H9 (cell line): ENCODE results near the gene LYPD8. TPM values are rescaled to one million over a fixed set of nuclear protein-coding genes. Genes with fewer than 3 reads are reported as not detected.

Source experiments
- DNase-seq: peaks from one replicate; pipeline ENCODE4 v3.0.0-alpha.2; 2017
- H2AFZ ChIP-seq: one replicate; pipeline ENCODE4 v1.6.1; 2013; ENCODE audit warnings: mild to moderate bottlenecking, low read length, control low read depth, moderate library complexity
- H2AK5ac ChIP-seq: 2 replicates; pipeline ENCODE4 v1.6.1; 2013; ENCODE audit warnings: low read length, control low read depth, mixed read lengths; ENCODE audit not compliant: insufficient read length
- H2BK120ac ChIP-seq: one replicate; pipeline ENCODE4 v1.6.1; 2013; ENCODE audit warnings: low read depth, mild to moderate bottlenecking, low read length, control low read depth, inconsistent platforms; ENCODE audit not compliant: poor library complexity, severe bottlenecking
- H2BK12ac ChIP-seq: 2 replicates; pipeline ENCODE4 v1.6.1; 2013; ENCODE audit warnings: low read length, control low read depth, mixed read lengths, low read depth; ENCODE audit not compliant: insufficient read length
- H2BK15ac ChIP-seq: 2 replicates; pipeline ENCODE4 v1.6.1; 2013; ENCODE audit warnings: low read depth, low read length, control low read depth
- H2BK20ac ChIP-seq: one replicate; pipeline ENCODE4 v1.6.1; 2013; ENCODE audit warnings: low read depth, mild to moderate bottlenecking, low read length, control low read depth, inconsistent platforms; ENCODE audit not compliant: poor library complexity, severe bottlenecking
- H2BK5ac ChIP-seq: 2 replicates; pipeline ENCODE4 v1.6.1; 2013; ENCODE audit warnings: low read length, control low read depth, mixed read lengths; ENCODE audit not compliant: insufficient read length
- H3K14ac ChIP-seq: 2 replicates; pipeline ENCODE4 v1.6.1; 2013; ENCODE audit warnings: low read length, control low read depth; ENCODE audit not compliant: insufficient read depth
- H3K18ac ChIP-seq: 2 replicates; pipeline ENCODE4 v1.6.1; 2013; ENCODE audit warnings: low read depth, mild to moderate bottlenecking, mixed read lengths, low read length, control low read depth; ENCODE audit not compliant: insufficient read length
- H3K23ac ChIP-seq: 2 replicates; pipeline ENCODE4 v1.6.1; 2013; ENCODE audit warnings: low read length, control low read depth, mixed read lengths, low read depth; ENCODE audit not compliant: insufficient read length
- H3K23me2 ChIP-seq: 2 replicates; pipeline ENCODE4 v1.6.1; 2013; ENCODE audit warnings: low read depth, mild to moderate bottlenecking, mixed read lengths, low read length, control low read depth; ENCODE audit not compliant: insufficient read length, poor library complexity, severe bottlenecking
- H3K27ac ChIP-seq: 2 replicates; pipeline ENCODE4 v1.5.1; 2013; ENCODE audit warnings: low read length, control low read depth, mixed read lengths, low read depth; ENCODE audit not compliant: insufficient read length
- H3K27me3 ChIP-seq: 2 replicates; pipeline ENCODE4 v1.6.1; 2013; ENCODE audit warnings: low read length, control low read depth, inconsistent platforms; ENCODE audit not compliant: insufficient read depth
- H3K4ac ChIP-seq: 2 replicates; pipeline ENCODE4 v1.6.1; 2013; ENCODE audit warnings: low read depth, mild to moderate bottlenecking, control low read depth, inconsistent platforms, low read length, moderate library complexity
- H3K4me1 ChIP-seq: 2 replicates; pipeline ENCODE4 v1.6.1; 2013; ENCODE audit warnings: low read length, control low read depth, inconsistent platforms; ENCODE audit not compliant: insufficient read depth
- H3K4me2 ChIP-seq: 2 replicates; pipeline ENCODE4 v1.6.1; 2013; ENCODE audit warnings: low read length, control low read depth, mixed read lengths; ENCODE audit not compliant: insufficient read length, insufficient read depth
- H3K56ac ChIP-seq: 2 replicates; pipeline ENCODE4 v1.6.1; 2013; ENCODE audit warnings: low read depth, mild to moderate bottlenecking, mixed read lengths, low read length, control low read depth; ENCODE audit not compliant: insufficient read length
- H3K79me1 ChIP-seq: 2 replicates; pipeline ENCODE4 v1.6.1; 2013; ENCODE audit warnings: low read depth, mild to moderate bottlenecking, moderate library complexity, low read length, control low read depth, inconsistent platforms; ENCODE audit not compliant: insufficient read depth, poor library complexity, severe bottlenecking
- H3K79me2 ChIP-seq: 2 replicates; pipeline ENCODE4 v1.6.1; 2013; ENCODE audit warnings: low read length, control low read depth, inconsistent platforms; ENCODE audit not compliant: insufficient read depth
- H3K9ac ChIP-seq: 2 replicates; pipeline ENCODE4 v1.6.1; 2013; ENCODE audit warnings: low read length, control low read depth, mixed read lengths; ENCODE audit not compliant: insufficient read length; ENCODE audit errors: extremely low read depth
- H3K9me3 ChIP-seq: one replicate; pipeline ENCODE4 v1.6.1; 2013; ENCODE audit warnings: low read depth, low read length, inconsistent platforms; ENCODE audit not compliant: control insufficient read depth
- H3T11ph ChIP-seq: one replicate; pipeline ENCODE4 v1.6.1; 2013; ENCODE audit warnings: mild to moderate bottlenecking, low read length, control low read depth, inconsistent platforms
- H4K20me1 ChIP-seq: one replicate; pipeline ENCODE4 v1.6.1; 2013; ENCODE audit not compliant: control insufficient read depth, insufficient read length, insufficient read depth
- H4K5ac ChIP-seq: 2 replicates; pipeline ENCODE4 v1.6.1; 2013; ENCODE audit warnings: low read depth, mild to moderate bottlenecking, mixed read lengths, low read length, control low read depth; ENCODE audit not compliant: insufficient read length
- H4K8ac ChIP-seq: replicated peaks from 2 replicates; pipeline ENCODE4 v1.6.1; 2013; ENCODE audit warnings: low read length, control low read depth, mixed read lengths, low read depth; ENCODE audit not compliant: insufficient read length
- H4K91ac ChIP-seq: 2 replicates; pipeline ENCODE4 v1.6.1; 2013; ENCODE audit warnings: low read depth, mild to moderate bottlenecking, moderate library complexity, mixed read lengths, low read length, control low read depth; ENCODE audit not compliant: insufficient read length
- H3K27ac Mint-ChIP-seq, 3 experiments: 2 replicates in 2 of 3; 3 replicates in 1 of 3; pipeline ENCODE4 v1.8.0; 2020 to 2021; ENCODE audit warnings: mixed read lengths in 3 of 3, mild to moderate bottlenecking in 1 of 3, moderate library complexity in 1 of 3
- H3K27me3 Mint-ChIP-seq: 2 replicates; pipeline ENCODE4 v1.8.0; 2021; ENCODE audit warnings: low read depth, mild to moderate bottlenecking, moderate library complexity, mixed read lengths
- H3K36me3 Mint-ChIP-seq, 3 experiments: 2 replicates in 2 of 3; 3 replicates in 1 of 3; pipeline ENCODE4 v1.8.0; 2020 to 2021; ENCODE audit warnings: low read depth in 3 of 3, mixed read lengths in 3 of 3; ENCODE audit not compliant: insufficient read depth in 1 of 3
- H3K4me1 Mint-ChIP-seq, 2 experiments: 2 replicates each; pipeline ENCODE4 v1.8.0; 2020; ENCODE audit warnings: mixed read lengths in 2 of 2
- H3K4me3 Mint-ChIP-seq, 2 experiments: 2 replicates in 1 of 2; 3 replicates in 1 of 2; pipeline ENCODE4 v1.8.0; 2020 to 2021; ENCODE audit warnings: mild to moderate bottlenecking in 2 of 2, mixed read lengths in 2 of 2, moderate library complexity in 1 of 2
- H3K9me3 Mint-ChIP-seq, 2 experiments: 2 replicates in 1 of 2; 3 replicates in 1 of 2; pipeline ENCODE4 v1.8.0; 2020; ENCODE audit warnings: mild to moderate bottlenecking in 2 of 2, mixed read lengths in 2 of 2, moderate library complexity in 1 of 2
- whole genome bisulfite sequencing: extraction: QIAGEN DNeasy Blood & Tissue Kit; methylation state at CpG from one replicate; pipeline ENCODE4 v1.1.7; 2013; ENCODE audit warnings: missing lambda C conversion rate, low lambda C conversion rate, mixed read lengths; ENCODE audit not compliant: insufficient read length; ENCODE audit errors: extremely low coverage; 5-methylcytosine and 5-hydroxymethylcytosine counted together
- total RNA-seq: library from RNA; stranded (reverse); gene quantifications from 2 replicates; pipeline ENCODE4 v1.2.1, GENCODE V29; 2021
- TF ChIP-seq, protein P1 (sequence below): fragments of 200-600 bp; sonication (generic); conservative IDR thresholded peaks from 3 replicates; pipeline ENCODE4 v1.8.0; 2021; ENCODE audit warnings: antibody characterized with exemption, mild to moderate bottlenecking

The LYPD8 gene
- total RNA-seq, 1 experiment from 2014 or later = not detected

DNA sequence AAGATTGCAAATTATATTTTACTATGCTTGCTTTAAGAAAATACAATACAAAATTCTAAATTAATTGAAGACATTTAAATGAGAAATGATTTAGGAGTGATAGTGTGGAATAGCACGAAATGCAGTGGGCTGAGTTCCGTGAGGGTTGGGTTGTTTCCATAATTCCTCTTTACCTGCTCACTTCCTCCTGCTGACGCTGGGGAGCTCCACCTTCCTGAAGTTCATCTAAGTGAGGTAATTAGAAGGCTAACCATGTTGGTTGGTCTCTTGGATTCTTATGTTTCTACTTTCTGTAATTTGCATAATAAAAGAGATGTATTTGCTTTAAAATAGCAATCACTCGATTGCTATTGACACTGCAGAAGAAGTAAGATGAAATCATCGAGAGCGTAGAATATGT, 57.7 kb downstream of the LYPD8 start:
- no CpG with 5 or more reads among the region's 6 CpGs for WGBS

More for the DNA sequence above, 57.7 kb downstream of the LYPD8 start:
- no peak overlapping the region for H2BK5ac ChIP-seq
- no peaks in the 10 kb centered on the region for H4K20me1 ChIP-seq
- DNase-seq = no peak
- H2AK5ac ChIP-seq = no peak overlapping the region
- no peak overlapping the region for H3K14ac ChIP-seq
- H3K79me1 ChIP-seq = no peaks in the 10 kb centered on the region
- no peak overlapping the region for H3T11ph ChIP-seq
- Mint-ChIP-seq H3K27me3 (no peaks in the 10 kb centered on the region), H3K4me3 (no peak overlapping the region), H3K27ac (no peak overlapping the region), H3K9me3 (peaks cover 71 to 75% of the 10 kb centered on the region in 2 experiments), H3K36me3 (peaks cover 4 to 21% (median 6%) of the 10 kb centered on the region in 3 experiments; a peak in 5 of 7 replicates), H3K4me1 (no peaks in the 10 kb centered on the region)
- no peaks in the 10 kb centered on the region for H3K23me2 ChIP-seq
- TF ChIP-seq, protein P1, sequence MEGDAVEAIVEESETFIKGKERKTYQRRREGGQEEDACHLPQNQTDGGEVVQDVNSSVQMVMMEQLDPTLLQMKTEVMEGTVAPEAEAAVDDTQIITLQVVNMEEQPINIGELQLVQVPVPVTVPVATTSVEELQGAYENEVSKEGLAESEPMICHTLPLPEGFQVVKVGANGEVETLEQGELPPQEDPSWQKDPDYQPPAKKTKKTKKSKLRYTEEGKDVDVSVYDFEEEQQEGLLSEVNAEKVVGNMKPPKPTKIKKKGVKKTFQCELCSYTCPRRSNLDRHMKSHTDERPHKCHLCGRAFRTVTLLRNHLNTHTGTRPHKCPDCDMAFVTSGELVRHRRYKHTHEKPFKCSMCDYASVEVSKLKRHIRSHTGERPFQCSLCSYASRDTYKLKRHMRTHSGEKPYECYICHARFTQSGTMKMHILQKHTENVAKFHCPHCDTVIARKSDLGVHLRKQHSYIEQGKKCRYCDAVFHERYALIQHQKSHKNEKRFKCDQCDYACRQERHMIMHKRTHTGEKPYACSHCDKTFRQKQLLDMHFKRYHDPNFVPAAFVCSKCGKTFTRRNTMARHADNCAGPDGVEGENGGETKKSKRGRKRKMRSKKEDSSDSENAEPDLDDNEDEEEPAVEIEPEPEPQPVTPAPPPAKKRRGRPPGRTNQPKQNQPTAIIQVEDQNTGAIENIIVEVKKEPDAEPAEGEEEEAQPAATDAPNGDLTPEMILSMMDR = no peak
- no peak overlapping the region for H2BK12ac ChIP-seq
- no peak overlapping the region for H2BK20ac ChIP-seq
- no peak overlapping the region for H4K91ac ChIP-seq
- no peak overlapping the region for H3K27ac ChIP-seq
- H3K9ac ChIP-seq = no peak overlapping the region
- no peak overlapping the region for H2BK15ac ChIP-seq
- H3K27me3 ChIP-seq = no peaks in the 10 kb centered on the region
- H2BK120ac ChIP-seq = no peak overlapping the region
- H3K4me2 ChIP-seq = no peak overlapping the region
- no peak overlapping the region for H3K56ac ChIP-seq
- H3K18ac ChIP-seq = no peak overlapping the region
- no peak overlapping the region for H3K4ac ChIP-seq
- no peak overlapping the region for H4K8ac ChIP-seq
- H2AFZ ChIP-seq = no peak overlapping the region
- H4K5ac ChIP-seq = no peak overlapping the region
- H3K23ac ChIP-seq = no peak overlapping the region
- H3K79me2 ChIP-seq = no peaks in the 10 kb centered on the region
- H3K9me3 ChIP-seq = peaks cover 79% of the 10 kb centered on the region
- H3K4me1 ChIP-seq = no peaks in the 10 kb centered on the region
